ENCODE measurements around the gene MKX. TPM values are rescaled to one million over a fixed set of nuclear protein-coding genes. Genes with fewer than 3 reads are reported as not detected.
A peak's percentile ranks its signal among the peaks of the same experiment; 100 is the strongest.

Gene MKX, protein sequence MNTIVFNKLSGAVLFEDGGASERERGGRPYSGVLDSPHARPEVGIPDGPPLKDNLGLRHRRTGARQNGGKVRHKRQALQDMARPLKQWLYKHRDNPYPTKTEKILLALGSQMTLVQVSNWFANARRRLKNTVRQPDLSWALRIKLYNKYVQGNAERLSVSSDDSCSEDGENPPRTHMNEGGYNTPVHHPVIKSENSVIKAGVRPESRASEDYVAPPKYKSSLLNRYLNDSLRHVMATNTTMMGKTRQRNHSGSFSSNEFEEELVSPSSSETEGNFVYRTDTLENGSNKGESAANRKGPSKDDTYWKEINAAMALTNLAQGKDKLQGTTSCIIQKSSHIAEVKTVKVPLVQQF
- polyA plus RNA-seq: not detected

DNA sequence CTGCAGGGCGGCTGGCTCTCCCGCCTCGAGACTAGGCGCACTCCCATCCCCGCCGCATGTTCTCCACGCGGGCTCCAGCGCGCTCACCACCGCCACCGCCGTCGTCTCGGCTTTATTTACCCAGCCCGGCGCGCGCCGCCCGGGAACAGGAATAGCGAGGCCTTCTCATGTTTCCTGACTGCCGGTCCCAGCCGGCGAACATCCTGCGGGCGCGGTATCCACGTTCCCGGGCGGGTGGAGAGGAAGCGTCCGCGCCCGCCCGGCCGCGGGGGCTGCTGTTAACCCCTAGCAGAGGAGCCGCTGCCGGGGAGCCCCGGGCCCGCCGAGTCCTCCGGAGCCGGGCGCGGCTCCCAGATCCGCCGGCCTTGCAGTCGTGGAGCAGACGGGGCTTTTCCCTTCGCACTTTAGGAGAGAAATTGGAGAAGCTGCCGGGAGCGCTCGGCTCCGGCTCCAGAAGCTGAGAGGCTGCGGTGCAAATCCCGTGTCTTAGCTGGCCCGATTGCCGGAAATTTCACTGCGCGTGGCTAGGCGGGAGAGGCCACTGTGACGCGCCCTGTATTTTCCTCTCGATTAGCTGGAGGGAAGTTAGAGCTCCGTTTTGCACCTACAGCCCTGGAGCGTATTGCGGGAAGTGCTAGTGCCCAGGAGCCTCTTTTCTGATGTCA lies at the start of gene MKX:
Gene MKX, minus strand, starts transcription at position 88 of the 665 bp plus-strand sequence. CDS start 2,404 bp downstream, outside the sequence.
- no peaks in the 10 kb centered on the region for H3K9me3 Mint-ChIP-seq
- H3K4me1 Mint-ChIP-seq: peaks cover 6 to 16% (median 12%) of the 10 kb centered on the region in 3 donors
- H3K27ac Mint-ChIP-seq: peak within 1 kb of the TSS; percentile 1 to 89 (median 33)
- H3K27me3 Mint-ChIP-seq: peaks cover 55% of the 10 kb centered on the region
- no peaks in the 10 kb centered on the region for H3K36me3 Mint-ChIP-seq
- H3K4me3 Mint-ChIP-seq: peak within 1 kb of the TSS; percentile 72 to 88 (median 82)

DNA sequence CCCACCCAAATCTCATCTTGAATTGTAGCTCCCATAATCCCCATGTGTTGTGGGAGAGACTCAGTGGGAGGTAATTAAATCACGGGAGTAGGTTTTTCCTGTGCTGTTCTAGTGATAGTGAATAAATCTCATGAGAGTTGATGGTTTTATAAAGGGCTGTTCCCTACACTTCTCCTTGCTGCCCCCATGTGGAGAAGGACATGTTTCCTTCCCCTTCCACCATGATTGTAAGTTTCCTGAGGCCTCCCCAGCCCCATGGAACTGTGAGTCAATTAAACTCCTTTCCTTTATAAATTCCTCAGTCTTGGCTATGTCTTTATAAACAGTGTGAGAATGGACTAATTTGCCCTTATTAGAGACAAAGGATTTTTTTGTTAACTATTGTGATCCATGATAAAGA lies 48.5 kb upstream of the MKX start:
- Mint-ChIP-seq H3K36me3 (no peaks in the 10 kb centered on the region), H3K9me3 (no peaks in the 10 kb centered on the region), H3K4me3 (no peak overlapping the region), H3K4me1 (no peaks in the 10 kb centered on the region), H3K27me3 (peaks cover 3% of the 10 kb centered on the region), H3K27ac (no peak overlapping the region)

DNA sequence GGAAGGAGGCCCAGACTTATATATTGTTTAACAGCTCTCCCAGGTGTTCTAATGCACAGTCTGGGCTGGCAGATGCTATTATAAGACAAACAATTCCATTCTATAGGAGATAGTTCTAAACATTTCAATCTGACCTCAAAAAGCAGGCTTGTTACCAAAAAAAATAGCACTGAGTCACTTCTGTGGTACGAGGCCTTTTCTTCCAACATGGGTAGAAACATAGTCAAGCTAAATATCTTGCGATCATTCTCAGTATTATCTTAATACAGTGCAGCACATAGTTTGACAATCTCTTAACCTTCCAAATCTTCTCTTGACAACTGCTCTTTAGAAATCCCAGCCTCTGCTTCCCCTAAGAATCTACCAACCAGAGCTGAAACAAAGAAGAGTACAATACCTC lies 46.6 kb upstream of the MKX start:
- H3K4me3 Mint-ChIP-seq: no peak overlapping the region
- peaks cover 5% of the 10 kb centered on the region for H3K27me3 Mint-ChIP-seq
- no peak overlapping the region for H3K27ac Mint-ChIP-seq
- H3K9me3 Mint-ChIP-seq: peaks cover 0 to 2% (median 0%) of the 10 kb centered on the region in 3 donors
- H3K36me3 Mint-ChIP-seq: peaks cover 2% of the 10 kb centered on the region
- peaks cover 0 to 1% (median 0%) of the 10 kb centered on the region in 3 donors for H3K4me1 Mint-ChIP-seq

DNA sequence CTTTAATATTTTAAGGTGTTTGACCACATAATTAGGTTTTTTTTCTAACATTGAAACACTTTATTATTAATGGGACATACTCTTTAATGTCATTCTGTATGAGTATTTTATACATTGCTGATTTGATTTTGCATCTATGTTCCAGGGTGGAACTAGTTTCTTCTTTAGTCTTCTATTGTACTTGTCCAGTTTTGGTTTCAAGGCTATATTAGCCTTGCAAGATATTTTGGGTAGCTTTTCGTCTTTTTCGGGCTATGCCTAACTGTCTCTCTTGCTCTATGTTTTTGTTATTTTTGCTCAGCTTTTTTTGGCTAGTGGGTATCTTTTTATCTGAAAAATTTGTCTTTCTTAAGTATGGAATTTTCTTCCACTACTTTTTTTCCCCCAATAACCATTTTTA lies 38.7 kb upstream of the MKX start:
- Mint-ChIP-seq H3K4me1 (peaks cover 0 to 1% (median 0%) of the 10 kb centered on the region in 3 donors), H3K27ac (no peak overlapping the region), H3K9me3 (peaks cover 0 to 6% (median 2%) of the 10 kb centered on the region in 3 donors), H3K27me3 (peaks cover 7% of the 10 kb centered on the region), H3K36me3 (peaks cover 2% of the 10 kb centered on the region), H3K4me3 (no peak overlapping the region)

DNA sequence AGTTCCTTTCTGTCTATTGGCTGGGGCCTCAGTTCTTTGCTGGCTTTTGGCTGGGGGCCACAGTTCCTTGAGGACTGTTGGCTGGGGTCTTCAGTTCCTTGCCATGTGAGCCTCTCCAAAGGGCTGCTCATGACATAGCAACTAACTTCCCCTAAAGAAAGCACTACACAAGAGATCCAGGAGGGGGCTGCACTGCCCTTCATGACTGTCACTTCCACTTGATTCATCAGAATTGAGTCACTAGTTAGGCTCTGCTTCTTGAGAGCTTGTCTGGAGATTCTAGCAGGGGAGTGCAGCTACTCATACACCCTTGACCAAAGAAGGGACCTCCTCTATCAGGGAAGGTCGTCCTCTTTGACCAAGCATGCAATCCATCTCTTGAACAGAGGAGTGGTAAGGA lies 38.0 kb upstream of the MKX start:
- Mint-ChIP-seq H3K27me3 (peaks cover 7% of the 10 kb centered on the region), H3K36me3 (peaks cover 2% of the 10 kb centered on the region), H3K4me3 (no peak overlapping the region), H3K27ac (no peak overlapping the region), H3K4me1 (peaks cover 0 to 1% (median 0%) of the 10 kb centered on the region in 3 donors), H3K9me3 (peaks cover 0 to 6% (median 2%) of the 10 kb centered on the region in 3 donors)

DNA sequence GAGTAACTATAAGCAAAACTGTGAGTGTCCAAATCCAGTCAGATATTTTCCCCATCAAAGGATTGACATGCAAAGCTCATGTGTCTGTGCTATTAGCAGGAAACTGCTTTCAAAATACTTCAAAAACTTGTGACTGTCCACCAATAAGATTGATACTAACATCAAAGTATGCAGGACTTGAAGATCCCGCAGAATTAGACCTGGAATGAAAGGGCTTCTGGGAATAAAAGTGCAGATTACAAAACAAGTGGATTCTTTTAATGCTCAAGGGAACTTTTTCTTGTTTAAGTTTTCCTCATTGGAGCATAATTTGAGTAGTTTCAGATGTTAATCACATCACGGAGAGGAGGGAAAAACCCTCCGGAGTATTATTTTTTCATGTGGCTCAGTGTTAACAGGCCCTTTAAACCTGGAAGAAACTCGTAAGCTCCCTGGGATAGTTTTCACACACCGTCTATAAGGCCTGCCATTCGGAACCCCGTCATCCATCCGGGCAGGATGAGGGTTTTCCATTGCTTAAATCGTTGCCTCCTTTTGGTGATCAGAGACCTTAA lies 33.9 kb upstream of the MKX start:
- Mint-ChIP-seq H3K4me3 (no peak overlapping the region), H3K9me3 (peaks cover 0 to 5% (median 0%) of the 10 kb centered on the region in 3 donors), H3K27ac (no peak overlapping the region), H3K4me1 (no peaks in the 10 kb centered on the region), H3K27me3 (peaks cover 9% of the 10 kb centered on the region), H3K36me3 (no peaks in the 10 kb centered on the region)

DNA sequence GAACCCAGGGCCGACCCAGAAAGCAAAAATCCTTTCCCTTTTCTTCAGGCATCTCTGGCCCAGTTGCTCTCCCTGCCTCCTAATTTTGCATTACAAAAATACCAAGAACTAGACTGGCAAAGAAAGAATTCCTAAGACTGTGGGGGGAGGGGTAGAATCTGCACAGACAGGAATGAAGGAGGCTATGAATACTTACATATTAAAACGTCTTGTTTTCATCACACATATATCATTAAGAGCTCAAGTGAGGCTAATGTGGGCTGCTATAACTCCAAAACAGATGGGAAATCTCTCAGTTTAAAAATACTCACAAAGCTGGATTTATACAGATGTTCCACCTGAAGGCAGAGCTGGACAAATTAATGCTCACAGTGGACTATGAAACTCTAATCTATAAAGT lies 29.2 kb upstream of the MKX start:
- H3K27ac Mint-ChIP-seq: no peak overlapping the region
- H3K36me3 Mint-ChIP-seq: no peaks in the 10 kb centered on the region
- no peaks in the 10 kb centered on the region for H3K4me1 Mint-ChIP-seq
- H3K9me3 Mint-ChIP-seq: peaks cover 0 to 3% (median 0%) of the 10 kb centered on the region in 3 donors
- no peak overlapping the region for H3K4me3 Mint-ChIP-seq
- peaks cover 9% of the 10 kb centered on the region for H3K27me3 Mint-ChIP-seq

DNA sequence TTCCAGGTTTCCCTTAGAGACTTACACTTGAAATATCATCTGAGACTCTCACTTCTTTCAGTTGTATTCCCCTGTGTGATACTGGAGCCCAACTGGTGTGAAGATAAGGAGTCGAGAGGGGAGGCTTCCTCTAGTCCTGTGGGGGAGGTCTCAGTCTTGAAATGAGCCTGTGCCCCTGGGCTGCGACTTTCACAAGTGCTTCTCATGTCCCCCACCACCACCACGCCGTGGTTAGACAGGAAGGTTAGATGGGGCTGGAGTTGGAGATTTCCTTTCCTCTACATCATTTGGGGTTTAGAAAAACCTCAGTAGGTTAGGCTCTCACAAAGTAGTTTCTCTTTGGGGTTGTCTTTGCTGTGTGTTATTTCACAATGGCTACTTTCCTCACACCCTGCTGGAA lies 25.6 kb upstream of the MKX start:
- H3K9me3 Mint-ChIP-seq: peaks cover 0 to 3% (median 0%) of the 10 kb centered on the region in 3 donors
- no peak overlapping the region for H3K27ac Mint-ChIP-seq
- H3K4me3 Mint-ChIP-seq: no peak overlapping the region
- H3K4me1 Mint-ChIP-seq: no peaks in the 10 kb centered on the region
- peaks cover 6% of the 10 kb centered on the region for H3K27me3 Mint-ChIP-seq
- no peaks in the 10 kb centered on the region for H3K36me3 Mint-ChIP-seq

DNA sequence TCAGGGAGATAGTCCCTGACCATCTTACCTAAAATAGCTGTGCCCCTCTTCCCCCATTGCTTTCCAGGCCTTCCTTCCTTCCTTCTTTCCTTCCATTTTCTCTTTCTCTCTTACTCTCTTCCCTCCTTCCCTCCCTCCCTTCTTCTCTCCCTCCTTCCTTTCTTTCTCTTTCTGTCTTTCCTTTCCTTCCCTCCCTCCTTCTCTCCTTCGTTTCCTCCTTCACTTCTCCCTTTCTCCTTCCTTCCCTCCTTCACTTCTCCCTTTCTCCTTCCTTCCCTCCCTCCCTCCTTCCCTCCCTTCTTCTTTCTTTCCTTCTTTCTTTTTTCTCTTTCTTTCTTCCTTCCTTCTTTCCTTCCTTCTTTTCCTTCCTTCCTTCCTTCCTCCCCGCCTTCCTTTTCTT lies 24.6 kb upstream of the MKX start:
- Mint-ChIP-seq H3K4me1 (no peaks in the 10 kb centered on the region), H3K9me3 (peaks cover 0 to 3% (median 0%) of the 10 kb centered on the region in 3 donors), H3K27me3 (peaks cover 4% of the 10 kb centered on the region), H3K4me3 (no peak overlapping the region), H3K27ac (no peak overlapping the region), H3K36me3 (no peaks in the 10 kb centered on the region)

DNA sequence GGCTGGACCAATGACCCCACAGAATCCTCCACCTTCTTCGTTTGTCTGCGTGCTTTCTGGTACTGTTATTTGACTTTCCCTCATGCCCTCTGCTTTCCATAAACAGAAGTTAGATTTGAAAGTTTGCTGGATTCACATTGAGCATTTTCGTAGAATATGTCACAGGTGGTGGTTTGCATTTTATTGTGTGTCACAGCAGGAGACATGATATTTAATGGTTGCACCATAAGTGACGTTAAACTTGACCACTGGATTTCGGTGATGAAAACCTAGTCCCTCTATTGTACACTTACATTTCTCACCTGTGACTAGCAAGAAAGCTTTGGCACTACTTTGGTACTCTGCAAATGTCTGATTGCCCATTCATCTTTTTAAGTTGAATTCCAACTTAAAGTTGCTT lies 15.2 kb upstream of the MKX start:
- Mint-ChIP-seq H3K9me3 (no peaks in the 10 kb centered on the region), H3K27ac (no peak overlapping the region), H3K4me3 (no peak overlapping the region), H3K27me3 (peaks cover 3% of the 10 kb centered on the region), H3K36me3 (no peaks in the 10 kb centered on the region), H3K4me1 (no peaks in the 10 kb centered on the region)

DNA sequence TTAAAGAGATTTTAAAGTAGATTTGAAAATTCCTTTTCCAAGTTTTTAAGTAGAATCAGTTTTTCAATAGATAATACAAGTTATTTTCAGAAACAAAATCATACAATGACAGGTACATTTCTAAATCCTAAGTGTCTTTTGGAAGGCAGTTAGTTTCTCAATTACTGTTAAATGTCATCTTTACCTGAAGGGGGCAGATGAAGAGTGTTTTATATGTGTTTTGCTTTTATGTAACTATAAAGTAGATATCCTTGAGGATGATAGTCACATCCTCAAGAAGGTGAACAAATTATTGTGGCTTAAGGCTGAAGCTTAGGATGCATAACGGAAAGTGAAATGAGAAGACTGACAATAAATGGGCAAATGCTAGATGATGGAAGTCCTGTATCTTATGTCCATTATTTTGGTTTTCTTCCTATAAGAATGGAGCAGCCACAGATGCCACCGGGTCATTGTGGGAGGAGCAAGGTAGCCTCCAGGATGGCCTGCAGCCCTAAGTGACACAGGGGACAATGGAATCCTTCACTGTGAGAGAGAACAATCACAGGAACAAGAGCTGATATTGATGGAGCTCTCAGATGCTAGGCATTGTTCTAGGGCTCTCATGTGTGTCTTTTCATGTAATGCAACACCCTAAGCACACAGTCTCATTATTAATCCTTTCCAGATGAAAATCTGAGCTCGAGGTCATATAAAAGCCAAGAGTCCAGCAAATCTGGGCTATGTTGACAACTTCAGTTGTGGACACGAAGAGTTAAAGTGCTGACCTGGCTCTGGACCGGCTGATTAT lies 14.1 kb upstream of the MKX start:
- no peak overlapping the region for H3K27ac Mint-ChIP-seq
- H3K4me3 Mint-ChIP-seq: no peak overlapping the region
- no peaks in the 10 kb centered on the region for H3K36me3 Mint-ChIP-seq
- H3K4me1 Mint-ChIP-seq: no peaks in the 10 kb centered on the region
- no peaks in the 10 kb centered on the region for H3K9me3 Mint-ChIP-seq
- H3K27me3 Mint-ChIP-seq: peaks cover 3% of the 10 kb centered on the region

DNA sequence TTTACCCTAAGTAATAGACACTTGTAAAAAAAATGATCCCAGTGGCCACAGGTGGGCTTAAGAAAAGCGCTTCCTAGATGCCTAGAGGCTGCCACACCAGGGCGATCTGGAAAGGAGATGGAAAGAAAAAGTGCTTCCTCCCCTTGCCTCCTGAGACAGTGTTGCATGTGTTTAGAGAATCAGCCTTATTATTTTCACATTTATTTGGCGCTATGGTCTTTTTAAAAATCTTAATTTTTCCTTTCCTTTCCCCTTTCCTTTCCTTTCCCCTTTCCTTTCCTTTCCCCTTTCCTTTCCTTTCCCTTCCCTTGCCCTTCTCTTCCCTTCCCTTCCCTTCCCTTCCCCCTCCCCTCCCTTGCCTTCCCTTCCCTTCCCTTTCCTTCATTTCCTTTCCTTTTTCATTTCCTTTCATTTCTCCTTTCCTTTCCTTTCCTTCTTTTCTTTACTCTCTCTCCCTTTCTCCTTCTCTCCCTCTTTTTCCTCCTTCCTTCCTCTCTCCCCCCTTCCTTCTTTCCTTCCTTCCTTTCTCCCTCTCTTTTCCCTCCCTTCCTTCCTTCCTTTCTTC lies 7.1 kb upstream of the MKX start:
- Mint-ChIP-seq H3K4me3 (no peak overlapping the region), H3K9me3 (no peaks in the 10 kb centered on the region), H3K27ac (no peak overlapping the region), H3K36me3 (no peaks in the 10 kb centered on the region), H3K27me3 (peaks cover 23% of the 10 kb centered on the region), H3K4me1 (peaks cover 0 to 2% (median 0%) of the 10 kb centered on the region in 3 donors)

DNA sequence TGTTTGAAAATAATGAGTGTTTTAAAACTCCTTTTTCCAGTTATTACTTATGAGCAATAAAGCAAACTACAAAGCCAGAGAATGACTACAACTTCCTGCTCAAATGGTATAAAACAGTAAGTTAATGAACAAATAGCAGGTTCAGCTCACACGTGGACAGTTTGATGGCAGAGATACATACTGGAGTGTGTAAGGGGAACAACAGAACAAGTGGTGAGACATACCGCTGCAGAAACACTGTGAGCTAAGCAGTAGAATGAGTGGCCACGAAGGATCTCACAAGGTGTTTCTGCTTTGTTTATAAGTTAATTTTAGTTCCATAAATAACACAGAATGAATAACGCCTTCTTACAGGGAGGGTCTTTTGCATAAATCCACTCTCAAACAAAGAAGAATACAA lies 3.0 kb upstream of the MKX start:
- no peak overlapping the region for H3K4me3 Mint-ChIP-seq
- no peaks in the 10 kb centered on the region for H3K36me3 Mint-ChIP-seq
- H3K27ac Mint-ChIP-seq: no peak overlapping the region
- peaks cover 6 to 15% (median 9%) of the 10 kb centered on the region in 3 donors for H3K4me1 Mint-ChIP-seq
- no peaks in the 10 kb centered on the region for H3K9me3 Mint-ChIP-seq
- H3K27me3 Mint-ChIP-seq: peaks cover 47% of the 10 kb centered on the region

DNA sequence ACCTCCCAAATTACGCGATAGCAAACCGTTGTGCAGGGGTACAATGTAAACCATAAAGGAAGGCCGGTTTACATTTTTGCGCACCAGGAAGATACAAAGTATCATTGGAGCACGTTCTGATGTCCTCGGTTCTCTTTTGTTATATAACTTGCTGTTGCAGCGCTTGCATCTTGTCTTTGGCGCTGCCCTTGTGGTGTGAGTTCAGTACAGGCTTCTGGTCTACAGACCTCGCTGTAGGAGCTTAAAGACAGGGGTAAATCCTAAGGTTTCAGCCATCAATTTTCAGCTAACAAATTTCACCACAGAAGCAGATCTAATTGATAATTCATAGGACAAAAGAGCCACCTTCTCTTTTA lies 1.5 kb upstream of the MKX start:
- H3K36me3 Mint-ChIP-seq: no peaks in the 10 kb centered on the region
- peaks cover 6 to 16% (median 12%) of the 10 kb centered on the region in 3 donors for H3K4me1 Mint-ChIP-seq
- no peaks in the 10 kb centered on the region for H3K9me3 Mint-ChIP-seq
- H3K27ac Mint-ChIP-seq: no peak overlapping the region
- H3K4me3 Mint-ChIP-seq: peak overlapping the region in 1 of 4 donors; percentile 78
- peaks cover 49% of the 10 kb centered on the region for H3K27me3 Mint-ChIP-seq

Data from IgD-negative memory B cell (primary cell).